K562 (cell line): ENCODE measurements around the gene SMARCA1. TPM values are rescaled to one million over a fixed set of nuclear protein-coding genes. Genes with fewer than 3 reads are reported as not detected.

Experiments
- ATAC-seq: fragments of 200-7000 bp; cut with Tn5 transposase; 3 replicates; pipeline ENCODE4 v1.9.1; 2020; ENCODE audit warnings: moderate library complexity
- Bru-seq: library from RNA; stranded (reverse); fragments of 400-500 nt; gene quantifications from one replicate; lab custom pipeline; 2021; lab: Mats Ljungman, UMichigan
- BruChase-seq, 2 experiments: library from RNA; stranded (reverse); fragments of 400-500 nt; gene quantifications; one replicate each; lab custom pipeline; 2021; lab: Mats Ljungman, UMichigan
- BruUV-seq: library from RNA; stranded (reverse); fragments of 400-500 nt; replicated peaks from 2 replicates; lab custom pipeline; 2021; lab: Mats Ljungman, UMichigan
- CTCF ChIA-PET: fragments of 300-600 bp; formaldehyde crosslinking; extraction: SDS; loops from one replicate; lab custom pipeline; 2021; ENCODE audit warnings: low intra/inter-chr PET ratio; lab: Yijun Ruan, JAX
- POLR2A ChIA-PET: fragments of 300-600, 350-650 bp; sonication (Branson Sonifier 250); formaldehyde crosslinking; extraction: SDS; loops from one replicate; lab custom pipeline; 2021; ENCODE audit warnings: antibody characterized with exemption, inconsistent platforms; lab: Yijun Ruan, JAX
- DNase-seq, 4 experiments: peaks; one replicate each; pipeline versions ENCODE4 v3.0.0 to v3.0.0-alpha.2; 2011 to 2018; ENCODE audit warnings: low spot score in 3 of 4, mixed read lengths in 3 of 4; ENCODE audit errors: extremely low read depth in 1 of 4
- FAIRE-seq: peaks from 2 replicates; lab custom pipeline; 2011; peaks lifted over from hg19 to GRCh38; lab: Jason Lieb, UNC
- H2AFZ ChIP-seq: 2 replicates; pipeline ENCODE4 v1.6.0; 2011; ENCODE audit warnings: low read depth, low read length, control low read depth, inconsistent platforms
- H3K27ac ChIP-seq: fragments of 200-600 bp; 3 replicates; pipeline ENCODE4 v1.8.0; 2011; ENCODE audit warnings: low read depth, mild to moderate bottlenecking, control low read depth, inconsistent platforms, low read length, moderate library complexity, mixed read lengths; ENCODE audit errors: extremely low read depth
- H3K27me3 ChIP-seq, 2 experiments: fragments of 300-600 bp in 1 of 2; 2 replicates in 1 of 2; 3 replicates in 1 of 2; pipeline versions ENCODE4 v1.6.0 to v1.8.0; 2011; ENCODE audit warnings: inconsistent platforms in 2 of 2, low read length in 2 of 2, mild to moderate bottlenecking in 1 of 2, mixed read lengths in 1 of 2, moderate library complexity in 1 of 2; ENCODE audit not compliant: control insufficient read depth in 2 of 2, insufficient read depth in 2 of 2
- H3K36me3 ChIP-seq: fragments of 300-600 bp; 3 replicates; pipeline ENCODE4 v1.8.0; 2011; ENCODE audit warnings: mild to moderate bottlenecking, low read length, inconsistent platforms; ENCODE audit not compliant: control insufficient read depth, insufficient read depth
- H3K4me1 ChIP-seq, 2 experiments: fragments of 200-600 bp in 1 of 2; replicated peaks in 1 of 2; 2 replicates in 1 of 2; 3 replicates in 1 of 2; pipeline versions ENCODE4 v1.5.1 to v1.8.0; 2011; ENCODE audit warnings: inconsistent platforms in 2 of 2, low read length in 2 of 2, mild to moderate bottlenecking in 1 of 2, mixed read lengths in 1 of 2, moderate library complexity in 1 of 2; ENCODE audit not compliant: control insufficient read depth in 2 of 2, insufficient read depth in 2 of 2
- H3K4me2 ChIP-seq: 2 replicates; pipeline ENCODE4 v1.6.1; 2011; ENCODE audit warnings: low read length, control low read depth, inconsistent platforms, mixed read lengths; ENCODE audit not compliant: insufficient read depth
- H3K4me3 ChIP-seq: fragments of 200-600 bp; sonication (generic), shearing (Covaris generic); 2 replicates; pipeline ENCODE4 v1.5.1; 2016; ENCODE audit warnings: control low read depth, inconsistent platforms
- H3K79me2 ChIP-seq: fragments of 200-600 bp; 3 replicates; pipeline ENCODE4 v1.8.0; 2011; ENCODE audit warnings: low read length, inconsistent platforms; ENCODE audit not compliant: control insufficient read depth, insufficient read depth
- H3K9ac ChIP-seq, 2 experiments: 2 replicates each; pipeline versions ENCODE4 v1.6.0 to v1.6.1; 2011; ENCODE audit warnings: low read depth in 2 of 2, low read length in 2 of 2, control low read depth in 1 of 2, inconsistent platforms in 1 of 2, mild to moderate bottlenecking in 1 of 2, mixed read lengths in 1 of 2; ENCODE audit not compliant: insufficient read depth in 1 of 2
- H3K9me1 ChIP-seq: one replicate; pipeline ENCODE4 v1.6.0; 2011; ENCODE audit warnings: inconsistent platforms, mild to moderate bottlenecking, low read length, moderate library complexity; ENCODE audit not compliant: control insufficient read depth, insufficient read depth
- H3K9me3 ChIP-seq: replicated peaks from 2 replicates; pipeline ENCODE4 v1.5.1; 2011; ENCODE audit warnings: low read depth, low read length, inconsistent platforms; ENCODE audit not compliant: control insufficient read depth, insufficient read depth
- H4K20me1 ChIP-seq: replicated peaks from 2 replicates; pipeline ENCODE4 v1.6.1; 2011; ENCODE audit warnings: low read length, inconsistent platforms, mixed read lengths; ENCODE audit not compliant: control insufficient read depth, insufficient read depth
- FOXK1 ChIP-seq: sonication (generic); formaldehyde crosslinking; IDR thresholded peaks from 2 replicates; pipeline ENCODE4 v1.8.0; 2022; ENCODE audit warnings: missing genetic modification reagents, mild to moderate bottlenecking, borderline replicate concordance
- NFE2 ChIP-seq: IDR thresholded peaks from 2 replicates; pipeline ENCODE4 v1.6.1; 2014; ENCODE audit warnings: antibody characterized with exemption, low read depth
- RBFOX2 ChIP-seq: fragments of 200-400 bp; formaldehyde crosslinking; IDR thresholded peaks from 2 replicates; pipeline ENCODE4 v1.6.1; 2017; ENCODE audit warnings: low read depth, mild to moderate bottlenecking, low read length, moderate library complexity
- whole genome bisulfite sequencing: fragments of 100-300 bp; shearing (Covaris generic); methylation state at CpG from one replicate; pipeline ENCODE4 v1.1.6; 2016; ENCODE audit warnings: low coverage, mixed read lengths; ENCODE audit not compliant: insufficient coverage; ENCODE audit errors: missing lambda C conversion rate; 5-methylcytosine and 5-hydroxymethylcytosine counted together
- in situ Hi-C: fragments of 300-500 bp; cut with MboI; formaldehyde crosslinking; loops from 4 replicates; pipeline ENCODE4 v1.15.0; 2018; ENCODE audit warnings: inconsistent platforms, mixed read lengths
- intact Hi-C: fragments of 100-400 bp; cut with micrococcal nuclease; formaldehyde crosslinking; loops from 2 replicates; pipeline ENCODE4 v1.14.2; 2022
- long read RNA-seq, 3 experiments: library from polyadenylated mRNA in 2 of 3; library from RNA in 1 of 3; unstranded in 2 of 3; stranded (forward) in 1 of 3; transcript quantifications; one replicate each; pipeline ENCODE4 v2.0.0, GENCODE V29; 2019 to 2022
- polyA minus RNA-seq, 3 experiments: library from RNA; depleted of rRNA, polyadenylated mRNA; stranded (reverse); fragments of >200 nt; gene quantifications; 2 replicates each; pipeline ENCODE4 v1.2.3, GENCODE V29; 2011
- polyA plus RNA-seq, 8 experiments: library from polyadenylated mRNA; depleted of rRNA in 4 of 8; stranded (reverse) in 5 of 8; unstranded in 3 of 8; fragments of >200 nt; fragmentation: Nextera tagmentation in 2 of 8; fragmentation: Illumina TruSeq in 1 of 8; extraction: Ambion mirVana in 2 of 8; extraction: Trizol in 1 of 8; gene quantifications; 2 replicates each; pipeline versions ENCODE4 v1.2.1 to v1.2.3, GENCODE V29; 2011 to 2014; ENCODE audit warnings: inconsistent platforms in 1 of 8, missing spikeins in 1 of 8
- total RNA-seq, 7 experiments: library from RNA; depleted of rRNA in 6 of 7; stranded (reverse); fragments of >200 nt in 6 of 7; fragmentation: Illumina TruSeq in 2 of 7; extraction: Trizol in 2 of 7; gene quantifications; 2 replicates each; pipeline versions ENCODE4 v1.2.1 to v1.2.3, GENCODE V29; 2011 to 2021; ENCODE audit warnings: low replicate concordance in 1 of 7
- TF ChIP-seq, protein P1 (sequence below): fragments of 450-650 bp; formaldehyde crosslinking; IDR thresholded peaks from 2 replicates; pipeline ENCODE4 v1.4.0; 2020; ENCODE audit warnings: mild to moderate bottlenecking, moderate library complexity
- TF ChIP-seq, protein P2 (sequence below): fragments of 200-800 bp; sonication (Bioruptor generic); IDR thresholded peaks from 2 replicates; pipeline ENCODE4 v1.6.1; 2017; ENCODE audit warnings: missing genetic modification characterization, missing compliant biosample characterization
- TF ChIP-seq, protein P3 (sequence below), 2 experiments: fragments of 450-650 bp; IDR thresholded peaks; 2 replicates each; pipeline ENCODE4 v1.6.1; 2016

Gene SMARCA1, protein sequence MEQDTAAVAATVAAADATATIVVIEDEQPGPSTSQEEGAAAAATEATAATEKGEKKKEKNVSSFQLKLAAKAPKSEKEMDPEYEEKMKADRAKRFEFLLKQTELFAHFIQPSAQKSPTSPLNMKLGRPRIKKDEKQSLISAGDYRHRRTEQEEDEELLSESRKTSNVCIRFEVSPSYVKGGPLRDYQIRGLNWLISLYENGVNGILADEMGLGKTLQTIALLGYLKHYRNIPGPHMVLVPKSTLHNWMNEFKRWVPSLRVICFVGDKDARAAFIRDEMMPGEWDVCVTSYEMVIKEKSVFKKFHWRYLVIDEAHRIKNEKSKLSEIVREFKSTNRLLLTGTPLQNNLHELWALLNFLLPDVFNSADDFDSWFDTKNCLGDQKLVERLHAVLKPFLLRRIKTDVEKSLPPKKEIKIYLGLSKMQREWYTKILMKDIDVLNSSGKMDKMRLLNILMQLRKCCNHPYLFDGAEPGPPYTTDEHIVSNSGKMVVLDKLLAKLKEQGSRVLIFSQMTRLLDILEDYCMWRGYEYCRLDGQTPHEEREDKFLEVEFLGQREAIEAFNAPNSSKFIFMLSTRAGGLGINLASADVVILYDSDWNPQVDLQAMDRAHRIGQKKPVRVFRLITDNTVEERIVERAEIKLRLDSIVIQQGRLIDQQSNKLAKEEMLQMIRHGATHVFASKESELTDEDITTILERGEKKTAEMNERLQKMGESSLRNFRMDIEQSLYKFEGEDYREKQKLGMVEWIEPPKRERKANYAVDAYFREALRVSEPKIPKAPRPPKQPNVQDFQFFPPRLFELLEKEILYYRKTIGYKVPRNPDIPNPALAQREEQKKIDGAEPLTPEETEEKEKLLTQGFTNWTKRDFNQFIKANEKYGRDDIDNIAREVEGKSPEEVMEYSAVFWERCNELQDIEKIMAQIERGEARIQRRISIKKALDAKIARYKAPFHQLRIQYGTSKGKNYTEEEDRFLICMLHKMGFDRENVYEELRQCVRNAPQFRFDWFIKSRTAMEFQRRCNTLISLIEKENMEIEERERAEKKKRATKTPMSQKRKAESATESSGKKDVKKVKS
- 0.42 and 1.4 TPM in 2 replicates for total RNA-seq (2011; cell fraction: chromatin; rRNA removed; ENCODE audit: low replicate concordance)
- total RNA-seq (2011; cell fraction: nucleolus; rRNA removed), result 0.13 and 0.17 TPM in 2 replicates
- total RNA-seq (2011; cell fraction: nucleoplasm; rRNA removed), result 0.37 and 0.38 TPM in 2 replicates
- total RNA-seq (2014; rRNA removed) (1.1 and 1.7 TPM in 2 replicates), total RNA-seq (2014; rRNA removed; fragmentation: Illumina TruSeq; extraction: Trizol) (2.0 and 2.6 TPM in 2 replicates), total RNA-seq (2015; rRNA removed; fragmentation: Illumina TruSeq; extraction: Trizol) (3.0 and 3.1 TPM in 2 replicates), total RNA-seq (2021) (1.7 TPM in 2 replicates), polyA plus RNA-seq (2011; rRNA removed) (0.68 and 2.9 TPM in 2 replicates), polyA plus RNA-seq (2014; fragmentation: Illumina TruSeq; extraction: Trizol) (1.8 and 2.4 TPM in 2 replicates), polyA plus RNA-seq (2014; fragmentation: Nextera tagmentation; extraction: Ambion mirVana) (under 1 TPM; 0.42 to 0.52 TPM), polyA plus RNA-seq (2014; rRNA removed) (1.8 and 2.0 TPM in 2 replicates), polyA minus RNA-seq (2011; rRNA and poly(A)+ RNA removed) (1.2 and 2.8 TPM in 2 replicates), Bru-seq, nascent RNA (percentile 40 among the genes with signal in this experiment), BruChase-seq, experiment 1, labeled RNA remaining after a 2-hour chase (percentile 42 among the genes with signal in this experiment), BruChase-seq, experiment 2, labeled RNA remaining after a 6-hour chase (percentile 45 among the genes with signal in this experiment)
- 0.27 and 0.34 TPM in 2 replicates for polyA plus RNA-seq (2011; cell fraction: cytosol; rRNA removed)
- polyA plus RNA-seq (2011; cell fraction: nucleus; rRNA removed), result 0.25 and 0.48 TPM in 2 replicates
- 2.1 and 2.3 TPM in 2 replicates for polyA plus RNA-seq (2012)
- polyA minus RNA-seq (2011; cell fraction: cytosol; rRNA and poly(A)+ RNA removed), result 0.73 and 1.0 TPM in 2 replicates
- polyA minus RNA-seq (2011; cell fraction: nucleus; rRNA and poly(A)+ RNA removed), result 0.67 and 0.78 TPM in 2 replicates
- long read RNA-seq, experiment 1, partial matches to known transcripts, result 1 of 4 reads
- long read RNA-seq, experiment 1, other reads (novel, unspliced or antisense), result 2 of 4 reads
- long read RNA-seq, experiment 2, partial matches to known transcripts, result 1 of 1 reads
- long read RNA-seq, experiment 2, other reads (novel, unspliced or antisense), result 0 of 1 reads
- long read RNA-seq, experiment 3, partial matches to known transcripts, result 1 of 1 reads
- long read RNA-seq, experiment 3, other reads (novel, unspliced or antisense), result 0 of 1 reads

DNA sequence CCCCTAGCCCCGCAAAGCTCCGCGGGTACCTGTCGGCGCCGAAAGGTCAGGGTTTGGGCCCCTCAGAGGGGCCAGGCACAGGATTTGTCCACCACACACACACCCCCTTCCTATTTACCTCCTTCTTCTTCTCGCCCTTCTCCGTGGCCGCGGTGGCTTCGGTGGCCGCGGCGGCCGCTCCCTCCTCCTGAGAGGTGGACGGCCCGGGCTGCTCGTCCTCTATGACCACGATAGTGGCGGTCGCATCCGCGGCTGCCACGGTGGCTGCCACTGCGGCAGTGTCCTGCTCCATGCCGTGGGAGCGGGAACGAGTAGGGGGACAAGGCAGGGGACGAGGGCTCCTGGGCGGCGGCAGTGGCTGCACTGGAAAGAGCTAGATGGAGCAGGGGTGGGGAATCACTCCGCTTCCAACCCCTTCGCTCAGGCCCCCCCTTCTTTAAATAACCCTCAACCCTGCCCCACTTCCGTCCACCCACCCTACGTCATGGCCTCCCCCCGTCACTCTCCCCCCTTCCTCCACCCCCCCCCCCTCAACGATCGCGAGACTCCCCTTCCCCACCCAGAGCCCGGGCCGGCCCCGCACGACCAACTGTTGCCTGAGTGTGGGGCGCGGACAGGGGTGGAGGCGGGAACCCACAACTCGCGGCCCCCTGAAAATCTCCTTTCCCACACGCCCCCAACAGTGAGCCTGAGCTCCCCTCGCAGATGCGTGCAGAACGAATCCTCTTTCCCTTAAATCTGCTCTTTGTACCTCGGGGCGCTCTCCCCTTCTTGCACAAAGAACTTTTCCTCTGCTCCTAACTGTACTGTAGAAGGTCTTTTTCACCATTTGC lies at the start of gene SMARCA1:
TSS of gene SMARCA1 (minus strand) at position 412 of the 833 bp plus-strand sequence. CDS start at position 292, 120 bp downstream.
- peak within 1 kb of the TSS; percentile 68 for H3K4me2 ChIP-seq
- WGBS, result 11% methylated on average over 28 of the region's 54 CpGs
- no peaks in the 10 kb centered on the region for H3K36me3 ChIP-seq
- H3K9ac ChIP-seq, result peak within 1 kb of the TSS in 1 of 2 experiments; percentile 81; a peak in 2 of 4 replicates
- BruUV-seq, result no TSS peak
- ChIA-PET CTCF (no interaction called here), POLR2A (no interaction called here)
- no peaks in the 10 kb centered on the region for H3K9me1 ChIP-seq
- H3K4me3 ChIP-seq, result peak within 1 kb of the TSS; percentile 49
- intact Hi-C loops, result no loop called here
- no peaks in the 10 kb centered on the region for H3K27me3 ChIP-seq
- peak; percentile 80 for ATAC-seq
- no peaks in the 10 kb centered on the region for H4K20me1 ChIP-seq
- in situ Hi-C loops, result no loop called here
- H3K4me1 ChIP-seq, result peaks cover 0 to 12% of the 10 kb centered on the region in 2 experiments; a peak in 2 of 5 replicates
- H3K9me3 ChIP-seq, result no peaks in the 10 kb centered on the region
- H3K79me2 ChIP-seq, result no peaks in the 10 kb centered on the region
- H3K27ac ChIP-seq, result no peak within 1 kb of the TSS
- peak within 1 kb of the TSS; percentile 74 for H2AFZ ChIP-seq
- peak in 3 of 4 experiments; percentile 11 to 24 (median 20) for DNase-seq
- no peak for FAIRE-seq
- TF ChIP-seq, protein P1, sequence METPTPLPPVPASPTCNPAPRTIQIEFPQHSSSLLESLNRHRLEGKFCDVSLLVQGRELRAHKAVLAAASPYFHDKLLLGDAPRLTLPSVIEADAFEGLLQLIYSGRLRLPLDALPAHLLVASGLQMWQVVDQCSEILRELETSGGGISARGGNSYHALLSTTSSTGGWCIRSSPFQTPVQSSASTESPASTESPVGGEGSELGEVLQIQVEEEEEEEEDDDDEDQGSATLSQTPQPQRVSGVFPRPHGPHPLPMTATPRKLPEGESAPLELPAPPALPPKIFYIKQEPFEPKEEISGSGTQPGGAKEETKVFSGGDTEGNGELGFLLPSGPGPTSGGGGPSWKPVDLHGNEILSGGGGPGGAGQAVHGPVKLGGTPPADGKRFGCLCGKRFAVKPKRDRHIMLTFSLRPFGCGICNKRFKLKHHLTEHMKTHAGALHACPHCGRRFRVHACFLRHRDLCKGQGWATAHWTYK (CRISPR knock-in tag), result peak; percentile 73
- TF ChIP-seq, protein P2, sequence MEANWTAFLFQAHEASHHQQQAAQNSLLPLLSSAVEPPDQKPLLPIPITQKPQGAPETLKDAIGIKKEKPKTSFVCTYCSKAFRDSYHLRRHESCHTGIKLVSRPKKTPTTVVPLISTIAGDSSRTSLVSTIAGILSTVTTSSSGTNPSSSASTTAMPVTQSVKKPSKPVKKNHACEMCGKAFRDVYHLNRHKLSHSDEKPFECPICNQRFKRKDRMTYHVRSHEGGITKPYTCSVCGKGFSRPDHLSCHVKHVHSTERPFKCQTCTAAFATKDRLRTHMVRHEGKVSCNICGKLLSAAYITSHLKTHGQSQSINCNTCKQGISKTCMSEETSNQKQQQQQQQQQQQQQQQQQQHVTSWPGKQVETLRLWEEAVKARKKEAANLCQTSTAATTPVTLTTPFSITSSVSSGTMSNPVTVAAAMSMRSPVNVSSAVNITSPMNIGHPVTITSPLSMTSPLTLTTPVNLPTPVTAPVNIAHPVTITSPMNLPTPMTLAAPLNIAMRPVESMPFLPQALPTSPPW (CRISPR knock-in tag), result peak; percentile 54
- no peak for TF ChIP-seq NFE2
- TF ChIP-seq, protein P3, sequence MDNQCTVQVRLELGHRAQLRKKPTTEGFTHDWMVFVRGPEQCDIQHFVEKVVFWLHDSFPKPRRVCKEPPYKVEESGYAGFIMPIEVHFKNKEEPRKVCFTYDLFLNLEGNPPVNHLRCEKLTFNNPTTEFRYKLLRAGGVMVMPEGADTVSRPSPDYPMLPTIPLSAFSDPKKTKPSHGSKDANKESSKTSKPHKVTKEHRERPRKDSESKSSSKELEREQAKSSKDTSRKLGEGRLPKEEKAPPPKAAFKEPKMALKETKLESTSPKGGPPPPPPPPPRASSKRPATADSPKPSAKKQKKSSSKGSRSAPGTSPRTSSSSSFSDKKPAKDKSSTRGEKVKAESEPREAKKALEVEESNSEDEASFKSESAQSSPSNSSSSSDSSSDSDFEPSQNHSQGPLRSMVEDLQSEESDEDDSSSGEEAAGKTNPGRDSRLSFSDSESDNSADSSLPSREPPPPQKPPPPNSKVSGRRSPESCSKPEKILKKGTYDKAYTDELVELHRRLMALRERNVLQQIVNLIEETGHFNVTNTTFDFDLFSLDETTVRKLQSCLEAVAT (IDR thresholded peaks at IDR 0.05), result no peak
- 0 out of 2 replicates have a peak, but pooled peaks have one; percentile 17 for TF ChIP-seq RBFOX2
- no peak for TF ChIP-seq FOXK1 (CRISPR knock-in tag)
